Fibroblast of peridontal ligament (primary cell): ENCODE measurements around the gene PPP2R1B.
A peak's percentile ranks its signal among the peaks of the same experiment; 100 is the strongest.

ENCODE experiments used
- DNase-seq: peaks from one replicate; pipeline ENCODE4 v3.0.0-alpha.2; 2010; ENCODE audit errors: extremely low read depth

PPP2R1B gene

GRCh38 chr11:111748035-111748804 lies 18.0 kb downstream of the PPP2R1B start:
- no peak for DNase-seq

- peak; percentile 82 for DNase-seq
Measured at GRCh38 chr11:111745719-111746504, 20.3 kb downstream of the PPP2R1B start.

- DNase-seq: no peak
Measured at GRCh38 chr11:111743700-111744099, 22.5 kb downstream of the PPP2R1B start.

- DNase-seq: no peak
Measured at GRCh38 chr11:111741751-111742150, 24.4 kb downstream of the PPP2R1B start.

- DNase-seq: no peak
Measured at GRCh38 chr11:111739299-111739698, 26.9 kb downstream of the PPP2R1B start.

- DNase-seq: peak; percentile 48
Measured at GRCh38 chr11:111737444-111738210, 28.6 kb downstream of the PPP2R1B start.

- no peak for DNase-seq
Measured at GRCh38 chr11:111736621-111737443, 29.4 kb downstream of the PPP2R1B start.

- peak; percentile 80 for DNase-seq
Measured at GRCh38 chr11:111736181-111736590, 30.0 kb downstream of the PPP2R1B start.

GRCh38 chr11:111735262-111736116 lies 30.7 kb downstream of the PPP2R1B start:
- DNase-seq: peak; percentile 100

- no peak for DNase-seq
Measured at GRCh38 chr11:111734954-111735261, 31.3 kb downstream of the PPP2R1B start.

- peak; percentile 32 for DNase-seq
Measured at GRCh38 chr11:111734101-111734953, 31.9 kb downstream of the PPP2R1B start.

- no peak for DNase-seq
Measured at GRCh38 chr11:111733611-111734088, 32.5 kb downstream of the PPP2R1B start.

GRCh38 chr11:111733016-111733415 lies 33.2 kb downstream of the PPP2R1B start:
- peak; percentile 86 for DNase-seq

GRCh38 chr11:111731821-111732220 lies 34.4 kb downstream of the PPP2R1B start:
- peak; percentile 11 for DNase-seq

GRCh38 chr11:111730871-111731591 lies 35.2 kb downstream of the PPP2R1B start:
- peak; percentile 86 for DNase-seq

- peak; percentile 13 for DNase-seq
Measured at GRCh38 chr11:111729831-111730311, 36.3 kb downstream of the PPP2R1B start.

- peak; percentile 25 for DNase-seq
Measured at GRCh38 chr11:111729071-111729830, 36.9 kb downstream of the PPP2R1B start.

- no peak for DNase-seq
Measured at GRCh38 chr11:111727431-111727830, 38.8 kb downstream of the PPP2R1B start.
